ENCODE results near the gene SLC6A20.
"Not testable (repeated sequence)": the region's sequence is repeated elsewhere in the genome, so short reads cannot be mapped to it uniquely, and the experiment has no call there.

Gene SLC6A20

DNA sequence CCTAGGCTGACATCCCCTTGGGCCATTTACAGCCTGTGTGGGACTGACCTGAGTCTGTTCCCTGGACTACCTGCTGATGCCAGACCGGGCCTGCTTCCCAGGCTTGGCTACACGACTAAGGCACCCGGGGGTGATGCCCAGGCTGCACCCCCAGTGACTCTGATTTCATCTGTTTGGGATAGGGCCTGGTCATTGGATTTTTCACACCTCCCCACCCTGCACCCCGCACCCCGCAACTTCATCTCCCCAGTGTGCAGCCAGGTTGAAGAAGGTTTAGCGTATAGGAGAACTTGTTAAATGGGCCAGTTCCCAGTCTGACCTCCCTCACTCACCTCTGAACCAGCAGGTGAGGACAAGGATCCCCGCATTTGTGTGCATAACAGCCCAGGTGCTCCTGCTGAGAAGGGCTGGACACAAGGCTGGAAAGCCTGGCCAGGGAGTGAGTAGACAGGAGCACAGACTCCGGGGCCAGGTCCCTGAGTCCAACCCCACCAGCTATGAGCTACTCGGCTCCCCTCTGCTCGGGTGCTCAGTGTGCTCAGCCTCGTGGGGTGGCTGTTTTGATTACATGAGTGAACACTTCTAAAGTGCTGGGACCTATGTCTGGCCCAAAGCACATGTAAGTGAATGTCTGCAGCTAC is 18.5 kb downstream of the SLC6A20 start:
- no peak for DNase-seq

DNA sequence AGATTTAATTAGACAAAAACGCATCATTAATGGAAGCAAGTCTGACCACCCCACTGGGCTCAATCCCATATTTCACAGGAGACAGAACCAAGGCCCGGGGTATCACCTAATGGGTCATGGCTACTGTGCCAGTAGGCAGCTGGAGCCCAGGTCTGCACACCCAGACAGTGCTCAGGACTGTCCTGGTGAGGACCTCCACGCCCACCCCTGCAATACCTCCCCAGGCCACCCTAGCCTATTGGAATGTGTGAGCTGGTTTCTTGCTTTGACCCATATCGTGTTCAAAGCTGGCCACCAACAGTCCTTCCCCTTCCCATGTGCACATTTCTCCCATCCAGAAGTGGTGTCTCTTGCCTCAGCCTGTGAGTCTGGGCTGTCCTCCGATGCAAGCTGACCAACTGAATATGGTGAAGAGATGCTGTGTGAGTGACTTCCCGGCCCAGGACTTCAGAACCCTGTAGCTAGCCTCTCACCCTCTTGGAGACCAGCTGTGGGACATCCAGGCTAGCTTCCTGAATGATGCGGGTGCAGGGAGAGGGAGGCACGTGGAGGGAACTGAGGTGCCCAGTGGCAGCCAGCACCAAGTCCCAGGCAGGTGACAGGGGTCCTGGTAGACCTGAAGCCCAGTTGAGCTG is 19.1 kb downstream of the SLC6A20 start:
- peak; percentile 10 for DNase-seq

DNA sequence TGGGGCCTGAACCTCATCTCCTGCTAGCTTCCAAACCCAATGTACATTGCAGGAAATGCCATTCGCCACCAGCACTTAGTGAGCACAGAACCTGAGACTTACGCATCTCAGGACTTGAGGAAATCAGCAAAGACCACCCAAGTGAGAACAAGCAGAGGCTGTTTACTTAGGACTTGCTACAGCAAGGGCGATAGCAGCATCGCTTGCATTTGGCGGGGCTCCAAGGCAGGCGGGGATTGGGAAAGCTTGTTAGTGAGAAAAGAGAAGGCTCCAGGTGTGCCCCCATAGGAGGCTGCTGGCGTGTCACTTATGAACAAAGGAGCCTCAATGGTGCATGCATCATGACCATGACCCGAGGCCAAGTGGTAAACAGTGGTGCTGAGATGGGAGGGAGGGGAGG is 19.7 kb downstream of the SLC6A20 start:
- no peak for DNase-seq

DNA sequence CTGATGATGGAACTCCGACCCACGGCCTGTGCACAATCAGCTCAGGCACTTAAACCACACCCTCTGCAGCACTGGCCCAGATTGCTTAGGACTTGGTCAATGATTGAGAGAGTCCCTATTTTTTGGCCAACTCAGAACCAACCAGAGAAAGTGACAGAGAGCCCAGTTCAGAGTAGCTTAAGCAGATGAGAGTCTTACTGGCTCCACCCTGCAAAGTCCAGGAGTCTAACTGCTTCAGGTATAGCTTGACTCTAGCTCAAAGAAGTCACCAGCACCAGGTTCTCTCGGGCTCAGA is 20.1 kb downstream of the SLC6A20 start:
- DNase-seq, result peak; percentile 11

DNA sequence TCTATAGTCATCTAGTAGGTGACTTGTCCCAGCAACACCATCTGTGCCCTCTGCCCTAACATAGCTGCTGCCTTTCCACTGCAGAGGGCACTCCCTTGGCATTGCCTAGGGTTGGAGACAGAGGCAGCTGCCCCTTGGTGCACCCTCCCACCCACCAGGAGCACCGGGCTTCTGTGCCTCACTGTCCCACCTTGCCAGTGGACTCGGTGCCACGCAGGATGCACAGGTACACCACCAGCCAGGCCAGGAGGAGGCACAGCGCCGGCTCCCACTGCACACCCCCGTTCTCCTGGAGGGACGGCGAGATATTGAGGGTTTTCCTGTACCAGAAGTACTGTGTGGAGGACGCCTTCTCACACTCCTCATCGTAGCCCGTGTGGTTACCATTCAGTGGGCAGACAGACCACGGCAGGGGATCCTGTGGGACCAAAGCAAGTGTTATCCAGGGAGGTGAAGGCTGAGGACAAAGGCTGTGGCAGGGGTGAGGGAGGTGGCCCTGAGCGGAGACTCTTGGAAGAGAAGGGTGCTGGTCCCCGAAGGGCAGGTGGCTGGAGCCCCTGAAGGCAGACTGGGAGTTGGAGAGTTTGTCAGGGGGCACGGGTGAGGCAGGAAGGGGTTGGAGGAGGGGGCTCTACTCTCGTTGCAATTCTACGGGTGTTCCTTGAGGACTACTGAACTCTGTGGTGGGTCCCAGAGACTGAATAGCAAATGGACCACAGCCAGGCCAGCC is 20.6 kb downstream of the SLC6A20 start:
- peak; percentile 16 for DNase-seq

DNA sequence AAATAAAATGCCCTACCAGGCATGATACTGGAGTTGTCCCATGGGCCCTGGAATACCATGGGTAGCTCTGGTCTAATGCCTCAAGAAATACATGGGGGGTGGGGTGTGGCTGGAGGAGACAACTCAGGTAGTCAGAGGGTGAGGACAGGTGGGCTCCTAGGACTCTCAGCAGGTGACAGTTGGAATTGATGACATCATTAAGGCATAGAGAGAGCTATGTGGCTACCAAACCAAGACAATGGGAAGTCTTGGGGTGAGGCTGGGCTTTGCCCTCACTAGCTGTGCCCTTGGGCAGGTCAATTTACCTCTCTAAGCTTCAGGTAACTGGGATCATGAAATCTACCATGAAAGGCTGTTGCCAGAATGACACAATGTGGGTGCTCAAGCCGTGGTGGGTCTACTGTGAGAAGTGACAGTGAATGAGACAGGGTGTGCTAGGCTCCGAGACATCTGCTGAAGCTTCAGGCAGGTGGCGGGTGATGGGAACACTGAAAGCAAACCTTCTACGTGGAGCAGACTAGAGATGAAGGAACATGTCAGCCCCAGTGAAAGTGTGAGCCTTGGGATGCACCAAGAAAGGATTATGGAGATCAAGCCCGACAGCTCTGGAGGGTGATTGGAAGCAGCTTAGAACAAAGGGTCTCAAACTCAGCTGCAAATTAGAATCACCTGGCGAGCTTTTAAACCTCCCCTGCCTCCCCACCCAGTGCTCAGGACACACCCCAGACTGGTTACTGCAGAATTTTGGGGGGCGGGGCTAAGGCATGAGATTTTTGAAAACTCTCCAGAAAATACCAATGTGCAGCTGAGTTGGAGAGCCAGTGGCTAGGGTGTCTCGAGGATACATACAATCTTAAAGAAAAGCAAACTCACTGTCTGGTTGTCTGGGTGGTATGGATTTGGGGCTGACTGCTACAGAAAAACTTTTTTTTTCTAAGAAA is 21.5 kb downstream of the SLC6A20 start:
- DNase-seq, result peak; percentile 3

DNA sequence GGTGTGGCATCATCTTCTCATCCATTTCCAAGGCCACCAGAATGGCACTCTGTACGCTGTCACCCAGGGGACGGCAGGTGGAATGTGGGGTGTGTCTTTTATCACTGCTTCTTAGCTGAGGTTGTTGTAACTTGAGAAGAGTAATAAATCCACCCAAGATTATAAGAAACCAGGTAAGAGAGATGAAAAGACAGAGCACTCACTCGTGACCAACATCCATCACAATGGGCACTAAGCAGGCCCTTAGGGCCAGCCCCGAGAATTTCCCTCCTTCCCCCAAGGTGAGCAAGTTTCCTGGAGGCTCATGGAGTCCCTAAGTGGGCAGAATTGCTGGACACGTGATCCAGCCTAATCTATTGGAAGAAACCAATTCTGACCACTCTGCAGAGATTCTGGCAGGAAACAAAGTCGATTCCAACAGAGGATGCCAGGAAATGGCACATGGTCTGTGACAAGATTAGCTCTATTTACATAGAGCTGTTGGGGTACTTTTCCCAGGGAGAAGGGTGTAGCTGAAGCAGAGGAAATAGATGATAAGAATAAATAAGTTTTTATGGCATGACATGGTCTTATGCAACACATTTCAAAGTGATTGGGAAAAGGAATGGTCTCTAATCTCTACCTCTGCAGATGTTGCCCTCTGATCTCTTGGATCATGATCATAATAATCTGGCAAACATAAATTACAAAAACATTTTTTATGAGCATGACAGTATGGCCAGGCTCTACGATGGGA is 22.5 kb downstream of the SLC6A20 start:
- peak; percentile 5 for DNase-seq

DNA sequence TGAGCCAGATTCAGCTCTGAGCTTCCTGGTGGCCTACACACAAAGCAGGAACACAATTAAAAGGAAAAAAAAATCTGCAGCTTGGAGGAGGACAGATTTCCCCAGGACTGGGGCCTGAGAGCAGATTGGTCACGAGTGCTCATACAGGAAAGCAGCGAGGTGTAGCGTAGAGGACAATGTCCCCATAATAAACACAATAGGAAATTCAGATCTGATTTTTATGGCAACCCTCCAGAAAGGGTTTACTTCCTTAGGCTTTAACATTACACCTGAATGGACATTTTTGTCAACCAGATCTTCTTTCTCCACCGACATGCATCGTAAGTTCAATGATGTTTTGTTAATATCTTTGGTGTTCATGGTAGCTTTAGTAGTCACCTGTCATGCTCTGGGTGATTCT is 23.3 kb downstream of the SLC6A20 start:
- DNase-seq, result peak; percentile 1

DNA sequence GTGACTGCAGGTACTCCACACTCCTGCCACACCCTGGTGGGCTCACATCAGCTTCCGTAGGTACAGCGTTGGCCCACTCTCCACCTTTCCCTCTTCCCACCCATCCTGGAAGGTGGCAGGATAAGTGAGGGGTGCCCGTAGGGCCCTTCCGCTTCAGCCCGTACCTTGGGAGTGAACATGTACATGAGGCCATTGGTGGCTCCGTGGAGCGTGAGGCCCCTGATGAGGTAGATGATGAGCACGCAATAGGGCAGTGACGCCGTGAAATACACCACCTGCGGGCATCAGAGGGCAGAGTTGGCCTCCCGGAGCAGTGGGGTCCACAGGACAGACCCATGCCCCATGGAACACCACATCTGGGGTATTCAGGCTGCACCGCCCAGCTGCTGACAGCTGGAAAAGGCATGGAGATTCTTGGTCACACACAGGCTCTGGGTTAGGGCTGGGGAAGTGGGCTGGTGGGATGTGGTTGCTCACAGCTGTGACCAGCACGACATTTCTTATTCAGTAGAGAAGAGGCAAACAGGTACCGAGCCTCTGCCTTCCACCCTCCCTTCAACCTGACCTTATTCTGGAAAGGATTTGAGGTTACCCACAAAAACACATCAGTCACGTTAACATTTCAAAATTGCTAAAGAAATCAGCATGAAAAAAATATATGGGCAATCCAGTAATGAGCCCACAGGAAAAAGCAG is 23.8 kb downstream of the SLC6A20 start:
- peak; percentile 22 for DNase-seq

DNA sequence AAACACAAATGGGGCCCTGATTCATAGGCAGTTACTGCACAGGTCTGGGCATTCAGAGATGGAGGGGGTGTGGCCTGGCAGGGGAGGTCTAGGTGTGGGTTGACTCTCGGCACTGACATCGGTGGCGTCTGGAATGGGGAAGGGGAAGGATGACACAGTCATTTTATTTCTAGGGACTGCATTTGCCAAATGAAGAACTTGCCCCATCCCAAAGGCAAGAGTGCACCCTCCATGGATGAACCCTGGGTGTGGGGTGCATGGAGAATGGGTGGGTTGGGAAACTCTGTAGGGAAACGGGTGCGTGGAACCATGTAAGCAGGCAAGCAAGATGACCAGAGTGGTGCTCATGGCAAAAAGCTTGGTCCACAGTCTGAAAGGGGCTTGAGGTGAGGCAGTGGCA is 24.5 kb downstream of the SLC6A20 start:
- DNase-seq, result no peak

DNA sequence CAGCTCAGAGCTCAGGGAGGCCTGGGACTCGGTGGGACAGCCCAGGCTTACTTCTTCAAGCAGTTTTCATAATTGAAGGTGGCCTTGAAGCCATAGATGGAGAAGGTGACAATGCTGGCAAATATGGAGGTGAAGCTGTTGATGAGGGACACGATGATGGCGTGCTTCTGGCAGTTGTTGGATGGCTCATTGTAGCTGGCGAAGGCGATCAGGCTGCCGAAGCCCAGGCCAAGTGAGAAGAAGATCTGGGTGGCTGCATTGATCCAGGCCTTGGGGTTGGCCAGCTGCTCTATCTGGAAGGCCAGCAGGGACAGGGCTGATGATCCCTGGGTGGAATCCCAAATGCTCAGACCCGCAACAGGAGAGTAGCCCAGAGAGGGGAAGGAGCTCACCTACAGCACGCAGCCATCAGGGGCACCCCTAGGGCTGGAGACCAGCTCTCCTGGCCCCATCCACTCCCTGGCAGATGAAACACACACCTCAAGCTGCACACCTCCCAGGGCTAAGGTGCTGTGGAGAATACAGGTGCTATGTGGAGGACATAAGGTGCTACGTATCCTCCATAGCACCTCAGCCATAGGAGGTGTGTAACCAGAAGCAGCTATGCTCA is 25.1 kb downstream of the SLC6A20 start:
- peak; percentile 11 for DNase-seq

DNA sequence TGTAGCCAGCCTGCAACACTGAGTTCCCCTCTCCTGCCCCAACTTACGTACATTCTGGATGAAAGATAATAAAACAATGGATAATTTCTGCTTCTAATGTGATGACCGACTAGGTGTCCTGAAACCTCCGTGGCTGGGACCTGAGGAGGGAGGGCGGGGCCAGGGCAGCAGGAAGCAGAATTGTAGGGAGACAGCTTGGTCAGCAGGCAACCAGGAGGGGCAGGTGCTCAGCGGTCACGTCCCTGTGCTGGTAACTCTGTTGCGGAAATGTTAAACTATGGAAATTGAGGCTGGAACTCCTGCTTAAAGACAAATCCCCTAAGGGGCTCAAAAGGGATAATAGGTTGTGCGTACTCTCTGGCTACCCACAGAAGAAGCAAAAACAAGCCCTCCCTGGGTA is 30.4 kb downstream of the SLC6A20 start:
- DNase-seq, result peak; percentile 3

DNA sequence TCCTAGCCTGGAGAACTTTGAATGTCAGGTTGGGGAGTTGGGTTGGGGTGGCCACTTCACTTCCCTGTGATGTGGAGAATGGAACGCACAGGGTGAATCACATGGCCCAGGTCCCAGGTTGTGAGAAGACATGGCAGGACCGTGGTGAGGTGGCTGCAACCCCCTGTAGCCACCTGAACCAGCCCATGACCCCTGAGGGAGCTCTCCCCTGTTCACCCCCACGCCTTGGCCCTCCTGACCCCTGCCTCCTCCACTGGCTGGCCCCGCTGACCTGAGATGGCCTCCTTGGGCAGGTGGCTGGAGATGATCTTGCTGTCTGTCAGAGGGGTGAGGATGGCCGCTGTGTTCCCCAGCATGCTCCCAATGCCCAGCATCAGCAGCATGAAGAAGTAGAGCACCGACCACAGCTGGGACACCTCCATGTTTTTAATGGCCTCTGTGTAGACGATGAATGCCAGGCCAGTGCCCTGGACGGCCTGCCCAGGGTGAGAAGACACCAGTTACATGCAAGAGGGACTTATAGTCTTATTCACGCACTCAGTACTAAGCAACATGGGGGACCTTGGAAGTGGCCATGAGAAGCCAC is 31.0 kb downstream of the SLC6A20 start:
- DNase-seq, result peak; percentile 12

DNA sequence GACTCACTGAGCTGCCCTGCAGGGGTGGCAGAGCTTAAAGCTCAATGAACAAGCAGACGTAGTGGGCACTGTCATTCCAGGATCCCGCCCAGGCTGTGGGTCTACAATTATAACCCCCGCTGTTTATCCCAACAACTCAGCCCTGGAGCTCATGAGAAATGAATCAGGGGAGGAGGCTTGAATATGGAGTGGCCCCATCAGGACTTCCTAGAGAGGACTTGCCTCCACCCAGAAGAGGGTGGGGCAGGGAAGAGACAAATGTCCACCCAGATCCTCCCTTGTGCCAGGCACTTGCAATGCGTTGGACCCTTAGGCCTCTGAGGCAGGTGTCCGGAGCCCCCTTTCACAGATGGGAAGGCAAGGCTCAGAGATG is 33.0 kb downstream of the SLC6A20 start:
- peak; percentile 6 for DNase-seq

DNA sequence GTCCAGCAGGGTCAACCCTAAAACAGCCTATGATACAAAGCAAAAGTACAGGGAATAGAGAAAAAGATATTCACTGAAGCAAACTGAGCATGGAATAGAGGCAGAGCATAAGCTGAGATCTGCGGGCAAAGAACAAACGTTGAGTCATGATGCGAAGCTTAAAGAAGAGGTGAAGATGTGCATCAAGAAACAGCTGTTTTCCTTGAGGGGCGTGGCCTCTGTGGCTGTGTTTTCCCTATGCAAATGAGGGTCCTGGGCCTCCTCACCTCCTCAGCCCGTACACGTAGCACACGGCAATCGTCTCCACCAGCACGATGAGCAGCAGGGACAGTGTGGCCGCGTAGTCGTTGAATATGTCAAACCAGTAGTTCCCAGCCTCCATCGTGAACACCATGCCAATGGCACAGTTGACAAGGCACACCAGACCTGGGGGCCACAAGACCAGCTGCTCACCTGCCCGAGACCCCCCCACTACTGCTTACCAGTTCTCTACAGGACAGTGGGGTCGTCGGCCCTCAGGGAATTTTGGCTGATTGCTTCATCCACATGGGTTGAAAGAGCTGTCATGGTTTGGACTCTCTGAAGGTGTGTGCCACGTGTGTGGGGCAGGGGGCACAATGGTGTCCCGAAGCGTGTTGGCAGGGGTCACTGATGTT is 33.6 kb downstream of the SLC6A20 start:
- peak; percentile 18 for DNase-seq

DNA sequence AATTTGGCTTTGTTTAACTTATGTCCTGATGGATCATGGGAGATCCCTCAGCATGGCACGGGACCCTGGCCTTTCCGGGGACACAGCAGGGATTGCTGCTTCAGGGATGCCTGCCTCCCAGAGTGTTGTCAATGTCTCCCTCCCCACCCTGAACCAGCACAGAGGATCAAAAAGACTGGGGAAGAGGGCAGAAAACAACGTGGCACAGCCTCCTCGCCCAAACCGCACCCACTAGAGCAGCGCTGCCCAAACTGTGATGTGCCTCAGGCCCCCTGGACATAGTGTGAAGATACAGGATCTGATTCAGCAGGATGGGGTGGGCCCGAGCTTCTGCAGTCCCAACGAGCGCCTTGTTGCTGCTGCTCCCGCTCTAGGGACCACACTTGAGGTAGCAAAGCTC is 34.5 kb downstream of the SLC6A20 start:
- DNase-seq, result peak; percentile 15

DNA sequence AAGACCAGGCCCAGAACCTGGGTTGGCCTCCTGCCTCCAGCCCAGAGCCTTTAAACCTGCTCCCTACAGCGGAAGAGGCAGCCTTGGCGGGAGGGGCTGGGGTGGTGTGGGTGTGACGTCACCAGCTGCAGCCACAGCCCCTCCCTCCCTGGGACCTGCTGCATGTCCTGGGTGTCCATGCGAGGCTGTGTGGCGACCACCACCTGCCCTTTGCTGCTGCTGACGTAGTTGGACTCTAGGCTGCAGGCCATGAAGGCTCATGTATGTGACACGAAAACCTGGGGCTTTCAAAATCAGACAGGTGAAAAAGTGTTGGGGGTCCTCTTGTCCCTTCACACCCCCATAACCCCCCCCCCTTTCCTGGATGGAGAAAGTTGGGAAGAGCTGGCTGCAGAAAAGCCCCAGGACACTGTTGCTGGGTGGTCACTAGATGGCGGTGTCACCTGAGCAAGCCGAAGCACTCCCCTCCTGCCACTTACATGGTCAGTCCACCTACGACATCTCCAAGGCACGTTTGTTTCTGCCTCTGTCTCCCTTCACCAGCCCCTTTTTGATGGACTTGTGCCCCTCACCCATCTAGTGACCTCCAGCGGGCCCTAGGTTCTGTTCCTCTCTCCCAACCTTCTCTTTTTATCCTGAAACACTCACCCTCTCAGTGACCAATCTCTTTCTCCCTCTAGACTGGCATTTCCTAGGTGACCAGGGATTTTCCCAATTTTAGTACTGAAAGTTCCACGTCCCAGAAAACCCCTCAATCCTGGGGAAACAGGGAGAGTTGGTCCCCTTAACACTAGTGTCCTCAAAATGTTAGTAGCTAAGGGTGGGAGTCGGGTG is 35.2 kb downstream of the SLC6A20 start:
- DNase-seq, result peak; percentile 57

DNA sequence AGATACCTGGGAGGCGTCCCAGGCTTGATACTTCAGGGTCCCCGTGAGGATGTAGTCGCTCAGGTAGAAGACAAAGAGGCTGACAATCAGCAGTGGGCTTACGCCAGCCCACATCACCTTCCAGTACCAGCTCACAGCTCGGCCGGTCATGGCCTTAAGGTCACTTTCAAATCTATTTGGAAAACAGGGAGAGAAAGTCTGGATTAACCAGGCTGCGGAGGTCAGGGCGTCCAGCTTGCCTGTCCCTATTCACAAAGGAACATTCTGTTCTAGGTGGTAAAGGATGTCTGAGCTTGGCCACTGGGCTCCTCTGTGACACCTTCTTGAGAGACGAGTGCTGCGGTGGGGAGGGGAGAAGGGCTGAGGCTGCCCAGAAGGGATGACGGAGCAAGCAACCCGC is 36.5 kb downstream of the SLC6A20 start:
- peak; percentile 18 for DNase-seq

DNA sequence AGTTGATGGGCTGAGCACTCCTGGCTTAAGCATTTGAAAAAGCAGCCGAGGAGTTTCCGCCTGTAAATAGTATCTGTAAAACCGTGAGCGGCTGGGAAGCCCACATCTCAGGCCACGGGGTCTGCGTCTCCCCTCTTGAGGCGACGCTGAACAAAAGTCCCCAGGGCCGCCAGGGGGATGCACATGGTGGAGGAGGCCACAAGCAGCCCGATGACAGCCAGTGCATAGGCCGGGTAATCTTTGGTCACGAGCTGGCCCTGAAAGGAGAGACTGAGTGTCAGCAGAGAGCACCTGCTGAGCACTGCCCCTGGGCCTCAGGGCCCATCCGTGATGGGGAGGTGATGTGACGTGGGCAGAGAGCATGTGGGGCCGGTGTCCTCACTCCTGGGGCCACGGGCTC is 37.5 kb downstream of the SLC6A20 start:
- DNase-seq, result peak; percentile 3

DNA sequence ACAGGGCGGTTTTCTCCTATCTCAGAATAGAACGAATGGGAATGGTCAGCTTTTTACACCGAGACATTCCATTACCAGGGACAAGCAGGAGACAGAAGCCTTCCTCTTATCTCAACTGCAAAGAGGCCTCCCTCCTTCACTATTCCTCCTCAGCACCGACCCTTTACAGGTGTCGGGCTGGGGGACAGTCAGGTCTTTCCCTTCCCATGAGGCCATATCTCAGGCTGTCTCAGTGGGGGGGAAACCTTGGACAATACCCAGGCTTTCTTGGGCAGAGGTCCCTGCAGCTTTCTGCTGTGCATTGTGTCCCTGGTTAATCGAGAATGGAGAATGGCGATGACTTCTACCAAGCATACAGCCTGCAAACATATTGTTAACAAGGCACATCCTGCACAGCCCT is 39.2 kb downstream of the SLC6A20 start:
- DNase-seq, result not testable (repeated sequence)

All from stimulated activated CD8-positive, alpha-beta memory T cell treated with anti-CD3 and anti-CD28 coated beads, Interleukin-4, amount 100 ng/mL, for 48 hours (primary cell).